Measurements from ENCODE around the gene ETV6.

ETV6 gene

GRCh38 chr12:11797317-11797913 lies 147.9 kb downstream of the ETV6 start:
- in situ Hi-C loops (cut with MboI; ENCODE audit: low sequenced_read_pairs): no loop called here

GRCh38 chr12:11798006-11798708 lies 148.7 kb downstream of the ETV6 start:
- in situ Hi-C loops (cut with MboI; ENCODE audit: low sequenced_read_pairs): no loop called here

DNA sequence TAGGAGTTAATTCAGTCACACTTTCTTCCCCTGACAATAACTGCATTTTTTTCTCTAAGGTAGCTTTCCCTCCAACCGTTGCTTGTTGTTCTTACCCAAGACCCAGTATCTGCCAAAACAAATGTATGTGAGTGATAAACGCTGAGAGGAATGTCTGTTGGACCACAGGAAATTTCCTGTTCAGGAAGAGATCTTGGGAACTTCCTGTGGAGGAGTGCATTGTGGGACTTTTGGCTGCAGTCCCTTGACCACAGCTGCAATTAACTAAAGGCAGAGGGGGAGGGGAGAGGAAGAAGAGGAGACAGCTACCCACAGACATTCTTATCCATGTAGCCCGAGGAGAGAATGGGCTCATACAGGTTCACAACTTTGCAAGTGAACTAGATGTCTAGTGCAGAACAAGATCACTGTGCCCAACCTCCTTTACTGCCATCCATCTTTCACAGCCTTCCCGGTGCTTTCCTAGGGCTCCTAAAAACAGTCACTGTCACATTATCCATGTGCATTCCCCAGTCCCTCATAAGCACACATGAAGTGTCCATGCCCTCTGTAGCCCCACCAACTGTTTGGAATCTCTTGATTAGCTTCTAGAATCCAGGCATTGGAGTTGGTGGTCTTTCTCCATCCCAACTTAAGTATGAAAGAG lies 149.5 kb downstream of the ETV6 start:
- in situ Hi-C loops (cut with MboI; ENCODE audit: low sequenced_read_pairs): no loop called here

GRCh38 chr12:11799502-11799873 lies 150.0 kb downstream of the ETV6 start:
- in situ Hi-C loops (cut with MboI; ENCODE audit: low sequenced_read_pairs): no loop called here

DNA sequence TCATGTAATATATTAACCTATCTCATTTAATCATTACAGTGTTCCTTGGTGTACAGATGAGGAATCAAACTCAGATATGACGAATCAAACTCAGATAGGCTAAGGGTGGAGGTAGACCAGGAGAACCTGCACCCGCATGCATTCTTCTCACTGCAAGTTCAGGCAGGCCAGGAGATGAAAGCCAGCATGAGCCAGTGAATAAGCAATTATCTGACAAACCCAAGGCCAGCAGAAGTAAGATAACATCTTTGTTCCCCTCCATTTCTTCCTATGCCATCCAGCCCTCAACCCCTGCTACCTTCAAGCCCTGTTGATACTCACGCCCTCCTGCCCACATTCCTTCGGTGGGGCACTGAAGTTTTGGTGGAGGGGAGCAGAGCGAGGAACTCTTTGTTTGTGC lies 152.2 kb downstream of the ETV6 start:
- in situ Hi-C loops (cut with MboI; ENCODE audit: low sequenced_read_pairs): no loop called here

DNA sequence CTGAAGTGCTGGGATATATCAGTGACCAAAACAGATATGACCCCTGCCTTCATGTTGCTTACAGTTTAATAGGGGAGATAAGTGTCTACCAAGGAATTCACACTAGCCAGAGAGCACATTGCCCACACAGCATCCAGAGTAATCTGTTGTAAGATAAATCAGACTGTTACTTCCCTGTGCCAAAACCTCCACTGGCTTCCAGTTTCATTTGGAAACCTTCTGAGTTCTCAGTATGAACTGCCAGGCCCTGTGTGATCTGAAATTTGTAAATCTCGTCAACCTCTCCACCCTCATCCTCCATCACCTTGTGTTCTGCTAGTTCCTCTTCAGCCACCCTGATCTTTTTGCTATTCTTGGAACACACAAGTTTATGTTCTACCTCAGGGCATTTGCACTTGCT lies 154.7 kb downstream of the ETV6 start:
- in situ Hi-C loops (cut with MboI; ENCODE audit: low sequenced_read_pairs): no loop called here

DNA sequence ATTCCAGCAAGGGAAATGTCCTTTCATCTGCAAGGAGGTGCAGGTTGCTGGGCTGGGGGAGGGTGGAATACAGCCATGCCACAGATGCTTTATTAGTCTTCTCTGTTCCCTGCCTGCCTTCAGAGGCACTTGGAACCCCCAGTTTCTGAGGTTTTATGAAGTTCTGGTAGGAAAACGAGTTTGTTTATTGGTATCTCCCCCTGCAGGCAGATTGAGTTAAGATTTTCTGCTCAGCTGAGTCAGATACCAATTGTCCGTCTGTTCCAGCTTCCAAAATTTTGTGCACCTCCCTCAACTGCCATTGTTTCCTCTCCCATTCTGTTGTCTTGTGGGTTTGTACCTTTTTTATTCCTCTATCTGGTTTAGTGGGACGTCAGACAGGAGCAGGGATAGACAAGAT lies 155.6 kb downstream of the ETV6 start:
- in situ Hi-C loops (cut with MboI; ENCODE audit: low sequenced_read_pairs): no loop called here

DNA sequence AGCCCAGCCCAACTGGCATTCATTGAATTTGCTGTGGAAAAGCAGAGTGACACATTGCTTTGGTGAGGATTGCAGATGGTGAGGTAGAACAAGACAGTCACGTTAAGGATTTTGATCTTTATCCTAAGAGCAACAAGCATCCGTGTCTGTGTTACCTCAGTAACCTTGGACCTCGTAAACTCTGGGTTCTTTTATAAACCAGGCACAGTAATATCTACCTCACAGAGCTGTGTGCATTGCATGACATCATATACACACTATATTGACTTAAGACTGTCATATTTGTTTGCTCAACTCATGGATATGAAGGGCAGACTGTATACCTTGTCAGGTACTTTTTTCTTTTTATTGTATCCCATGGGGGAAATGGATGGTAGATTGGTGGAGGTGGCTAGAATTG lies 156.2 kb downstream of the ETV6 start:
- in situ Hi-C loops (cut with MboI; ENCODE audit: low sequenced_read_pairs): no loop called here

DNA sequence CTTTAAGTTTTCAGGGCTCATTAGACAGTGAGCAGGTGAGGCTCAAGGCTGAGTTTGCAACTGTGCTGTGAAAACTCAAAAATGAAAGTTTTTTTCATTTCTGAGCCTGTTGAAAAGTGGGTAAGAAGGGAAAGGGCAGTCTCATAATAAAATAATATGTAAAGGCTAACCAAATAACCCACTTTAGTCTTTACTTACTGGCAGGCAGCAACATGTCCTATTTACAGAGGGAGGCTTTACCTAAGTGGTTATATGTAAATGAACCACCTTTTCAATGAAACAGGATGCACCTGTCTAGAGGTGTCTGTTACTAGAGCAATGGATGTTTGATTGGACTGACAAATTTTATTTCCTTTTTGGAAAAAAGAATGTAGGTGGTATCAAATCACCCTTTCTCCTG lies 158.0 kb downstream of the ETV6 start:
- in situ Hi-C loops (cut with MboI; ENCODE audit: low sequenced_read_pairs): no loop called here

DNA sequence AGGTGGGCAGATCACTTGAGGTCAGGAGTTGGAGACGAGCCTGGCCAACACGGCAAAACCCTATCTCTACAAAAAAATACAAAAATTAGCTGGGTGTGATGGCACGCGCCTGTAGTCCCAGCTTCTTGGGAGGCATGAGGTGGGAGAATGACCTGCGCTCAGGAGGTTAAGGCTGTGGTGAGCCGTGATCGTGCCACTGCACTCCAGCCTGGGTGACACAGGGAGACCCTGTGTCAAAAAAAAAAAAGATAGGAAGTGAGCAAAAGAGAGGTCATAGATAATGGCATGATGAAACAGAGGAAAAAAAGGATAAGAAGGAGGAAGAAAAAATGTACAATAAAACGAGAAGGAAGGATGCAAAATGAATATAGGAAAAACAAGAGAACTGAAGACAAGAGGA lies 159.5 kb downstream of the ETV6 start:
- in situ Hi-C loops (cut with MboI; ENCODE audit: low sequenced_read_pairs): no loop called here

DNA sequence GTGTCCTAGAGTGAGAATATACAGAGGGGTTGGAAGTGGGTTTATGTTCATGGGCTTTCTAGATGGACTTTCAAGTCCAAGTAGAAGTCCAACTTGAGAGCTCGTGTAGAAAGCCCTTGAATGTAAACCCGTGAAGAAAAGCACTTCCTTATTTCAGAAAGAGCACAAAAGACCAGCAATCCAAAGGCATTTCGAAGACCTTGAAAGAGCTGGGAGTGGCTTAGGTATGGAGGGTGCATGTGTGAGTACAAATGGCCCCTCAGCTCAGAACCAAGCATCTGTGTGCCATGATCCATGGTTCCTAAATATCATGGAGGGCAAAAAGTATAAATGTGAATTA lies 160.7 kb downstream of the ETV6 start:
- in situ Hi-C loops (cut with MboI; ENCODE audit: low sequenced_read_pairs): no loop called here

- in situ Hi-C loops (cut with MboI; ENCODE audit: low sequenced_read_pairs): no loop called here
Measured at GRCh38 chr12:11811008-11811407, 161.5 kb downstream of the ETV6 start.

DNA sequence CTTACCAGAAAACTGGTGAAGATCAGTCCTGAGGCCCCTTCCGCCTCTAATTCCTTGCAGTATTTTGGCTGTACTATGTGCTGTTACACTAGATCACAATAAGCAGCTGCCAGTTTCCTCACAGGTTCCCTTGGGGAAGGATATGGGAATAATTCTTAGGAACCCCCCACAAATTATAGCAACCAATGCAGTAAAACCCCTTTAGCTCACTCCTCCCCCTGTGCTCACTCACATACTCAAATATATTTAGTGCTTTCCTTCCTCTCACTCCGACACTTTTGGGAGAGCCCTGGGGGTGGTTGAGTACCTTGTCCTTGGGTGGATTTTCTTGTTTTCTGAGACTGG lies 162.7 kb downstream of the ETV6 start:
- in situ Hi-C loops (cut with MboI; ENCODE audit: low sequenced_read_pairs): no loop called here

DNA sequence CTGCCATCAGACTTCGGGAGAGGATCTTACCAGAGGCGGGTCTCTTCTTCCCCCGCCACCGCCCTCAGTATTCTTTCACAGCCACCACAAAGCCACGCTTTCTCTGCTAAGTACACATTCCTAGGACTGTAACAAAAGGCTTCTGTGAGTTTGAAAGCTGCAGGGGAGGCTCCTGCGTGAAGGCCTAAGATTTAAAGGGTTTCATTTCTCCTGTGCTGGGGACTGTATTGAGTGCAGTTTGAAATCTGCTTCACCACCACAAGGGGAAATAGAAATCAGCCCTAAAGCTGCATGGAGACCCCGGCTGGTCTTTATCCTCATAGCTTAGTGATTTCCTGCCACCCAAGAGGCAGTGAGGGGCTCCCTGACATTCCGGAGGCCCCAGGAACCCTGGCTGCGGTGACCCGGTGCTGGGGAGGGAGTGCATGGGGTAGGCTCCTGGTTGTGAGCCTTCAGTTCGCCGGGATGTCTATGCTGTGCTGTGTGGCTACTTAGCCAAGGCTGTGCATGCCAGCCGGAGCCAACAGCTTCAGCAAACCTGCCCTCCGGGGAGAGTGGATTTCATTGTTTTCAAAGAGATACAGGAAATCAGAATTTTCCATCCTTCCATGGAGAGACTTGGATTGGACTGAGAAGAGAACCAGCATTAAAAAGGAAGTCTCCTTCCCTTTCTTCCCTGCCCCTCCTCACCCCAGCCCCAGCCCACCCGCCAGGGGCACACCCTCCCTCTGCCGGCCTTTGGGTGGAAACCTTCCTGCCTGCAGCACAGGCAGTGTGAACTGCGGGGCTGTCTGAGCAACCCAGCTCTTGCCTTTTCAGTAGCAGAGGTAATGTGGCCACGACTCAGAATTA lies 163.3 kb downstream of the ETV6 start:
- in situ Hi-C loops (cut with MboI; ENCODE audit: low sequenced_read_pairs): no loop called here

DNA sequence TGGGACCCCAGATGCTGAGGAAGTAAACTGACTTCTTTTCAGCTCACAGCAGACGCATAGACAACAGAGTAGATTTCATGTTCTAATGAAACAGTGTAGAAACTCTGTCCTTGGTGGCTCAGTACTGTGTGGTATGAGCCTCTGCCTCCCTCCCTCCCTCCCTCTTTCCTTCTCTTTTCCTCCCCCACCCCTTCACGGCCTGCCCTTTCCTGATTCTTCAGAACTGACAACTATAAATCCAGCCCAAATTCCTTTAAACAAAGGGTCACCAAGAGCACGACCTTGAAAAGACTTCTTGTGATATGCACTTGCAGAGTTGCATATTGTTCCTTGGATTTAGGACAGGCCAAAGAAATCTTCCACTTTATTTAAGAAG lies 164.0 kb downstream of the ETV6 start:
- in situ Hi-C loops (cut with MboI; ENCODE audit: low sequenced_read_pairs): no loop called here

DNA sequence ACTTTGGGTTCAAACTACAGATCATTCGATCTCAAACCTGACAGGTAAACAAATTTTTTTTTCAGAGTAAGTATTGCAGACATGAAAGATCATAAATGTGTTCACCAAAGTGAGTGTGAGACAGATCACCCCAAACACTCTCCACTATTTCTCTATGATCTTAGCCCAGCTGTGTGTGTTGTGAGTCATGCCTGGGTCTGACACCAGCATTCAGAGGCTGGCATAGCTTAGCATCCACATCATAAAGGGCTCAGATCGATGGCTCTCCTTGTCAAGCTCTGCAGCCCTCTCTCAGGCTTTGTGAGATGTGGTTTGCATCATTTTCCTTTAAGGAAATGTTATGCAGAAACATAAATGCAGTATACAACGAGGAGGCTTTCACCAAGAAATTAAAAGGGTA lies 164.9 kb downstream of the ETV6 start:
- in situ Hi-C loops (cut with MboI; ENCODE audit: low sequenced_read_pairs): no loop called here

- in situ Hi-C loops (cut with MboI; ENCODE audit: low sequenced_read_pairs): no loop called here
Measured at GRCh38 chr12:11815397-11815796, 165.9 kb downstream of the ETV6 start.

GRCh38 chr12:11819643-11820042 lies 170.2 kb downstream of the ETV6 start:
- in situ Hi-C loops (cut with MboI; ENCODE audit: low sequenced_read_pairs): no loop called here

GRCh38 chr12:11820476-11820875 lies 171.0 kb downstream of the ETV6 start:
- in situ Hi-C loops (cut with MboI; ENCODE audit: low sequenced_read_pairs): no loop called here

DNA sequence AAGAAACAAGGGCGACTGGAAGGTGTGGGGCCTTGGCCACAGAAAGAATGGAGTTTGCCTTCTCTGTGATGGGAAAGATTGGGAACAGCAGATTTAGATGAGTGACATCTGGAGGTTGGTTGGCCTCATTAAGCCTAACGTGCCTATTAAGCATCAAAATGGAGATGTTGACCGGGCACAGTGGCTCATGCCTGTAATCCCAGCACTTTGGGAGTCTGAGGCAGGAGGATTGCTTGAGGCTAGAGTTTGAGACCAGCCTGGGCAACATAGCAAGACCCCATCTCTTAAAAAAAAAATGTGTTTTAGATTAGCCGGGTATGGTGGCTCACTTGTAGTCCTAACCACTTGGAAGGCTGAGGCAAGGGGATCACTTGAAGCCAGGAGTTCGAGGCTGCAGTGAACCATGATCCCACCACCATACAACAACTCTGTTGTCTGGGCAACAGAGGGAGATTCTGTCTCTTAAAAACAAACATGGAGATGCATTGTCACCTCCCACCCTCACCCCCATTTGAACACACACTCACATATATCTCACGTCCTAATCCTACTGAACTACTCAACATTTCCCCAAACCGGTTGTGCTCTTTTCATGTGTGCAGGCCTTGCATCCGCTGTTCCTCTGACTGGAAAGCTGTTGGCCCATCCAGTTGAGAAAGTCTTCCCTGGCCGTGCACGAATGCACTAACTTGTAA lies 172.1 kb downstream of the ETV6 start:
- in situ Hi-C loops (cut with MboI; ENCODE audit: low sequenced_read_pairs): no loop called here

DNA sequence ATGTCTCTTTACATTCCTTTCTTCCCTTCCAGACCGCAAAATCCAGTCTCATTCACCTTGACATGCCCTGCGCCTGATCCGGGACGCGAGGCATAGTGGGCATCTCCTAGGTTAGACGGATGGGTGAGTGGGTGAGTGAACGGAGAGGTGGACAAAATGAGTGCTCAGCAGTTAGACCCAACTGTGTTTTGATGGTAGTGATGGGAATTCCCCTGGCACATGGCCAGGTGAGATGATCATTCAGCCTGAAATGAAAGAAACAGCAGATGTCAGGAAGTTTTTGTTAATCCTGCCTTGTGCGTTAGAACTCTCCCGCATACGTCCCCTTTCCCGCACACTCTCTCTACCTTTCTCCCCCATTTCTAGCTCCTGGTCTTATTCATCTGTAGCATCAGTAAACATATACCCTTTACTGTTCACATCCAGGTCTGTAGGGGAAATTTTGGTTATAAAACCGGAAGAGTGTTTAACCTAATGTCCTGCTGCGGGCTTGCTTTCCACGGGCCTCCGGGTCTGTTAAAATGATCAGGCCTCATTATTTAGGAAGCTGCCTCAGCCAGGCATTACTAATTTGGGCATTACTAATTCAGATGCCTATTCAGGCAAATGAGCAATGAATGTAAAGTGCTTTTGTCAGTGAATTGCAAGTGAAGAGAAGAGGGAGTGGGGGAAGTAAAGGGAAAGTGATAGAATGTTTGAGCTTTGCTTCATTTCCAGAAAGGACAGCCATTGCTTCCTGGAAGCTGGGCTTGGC lies 172.8 kb downstream of the ETV6 start:
- in situ Hi-C loops (cut with MboI; ENCODE audit: low sequenced_read_pairs): no loop called here

All from HL-60/S4 (cell line).